SK-N-MC (cell line): Measurements from ENCODE around the gene POLD4.

Experiments
- DNase-seq: peaks from one replicate; pipeline ENCODE4 v3.0.0-alpha.2; 2011; ENCODE audit warnings: low read depth, low spot score
- H3K27ac ChIP-seq: fragments of 200-600 bp; sonication (generic); 2 replicates; pipeline ENCODE4 v1.5.1; 2016; ENCODE audit warnings: mixed run types
- H3K36me3 ChIP-seq: fragments of 200-600 bp; sonication (generic); 2 replicates; pipeline ENCODE4 v1.6.1; 2017; ENCODE audit warnings: antibody characterized with exemption, low read length, mixed read lengths; ENCODE audit not compliant: insufficient read depth
- H3K4me3 ChIP-seq: fragments of 200-600 bp; sonication (generic); 2 replicates; pipeline ENCODE4 v1.5.1; 2016
- H3K9ac ChIP-seq: fragments of 200-600 bp; sonication (generic); 2 replicates; pipeline ENCODE4 v1.8.0; 2017; ENCODE audit warnings: mixed run types, mixed read lengths; ENCODE audit not compliant: insufficient read length
- H3K9me3 ChIP-seq: fragments of 200-600 bp; sonication (generic); 2 replicates; pipeline ENCODE4 v1.6.1; 2017; ENCODE audit warnings: low read depth, mild to moderate bottlenecking, antibody characterized with exemption, low read length, moderate library complexity, mixed read lengths
- EZH2 ChIP-seq: fragments of 200-600 bp; sonication (generic); IDR thresholded peaks from one replicate; pipeline ENCODE4 v1.6.1; 2017; ENCODE audit warnings: antibody characterized with exemption
- FOXP2 ChIP-seq: optimal IDR thresholded peaks from 2 replicates; pipeline ENCODE3; 2011; ENCODE audit warnings: mild to moderate bottlenecking, moderate library complexity; ENCODE audit not compliant: insufficient read depth; ENCODE audit errors: extremely low read length, control extremely low read depth
- POLR2AphosphoS5 ChIP-seq: IDR thresholded peaks from 2 replicates; pipeline ENCODE4 v1.6.1; 2012; ENCODE audit warnings: mild to moderate bottlenecking, low read depth, low read length, borderline replicate concordance

The POLD4 gene

GRCh38 chr11:67397986-67398660 is 44.8 kb upstream of the POLD4 start:
- no peak for DNase-seq
- Histone ChIP-seq H3K27ac (no peak overlapping the region), H3K4me3 (no peak overlapping the region), H3K9me3 (no peaks in the 10 kb centered on the region), H3K9ac (no peak overlapping the region), H3K36me3 (peaks cover 54% of the 10 kb centered on the region)
- TF ChIP-seq POLR2AphosphoS5: no peak
- TF ChIP-seq EZH2: no peak
- no peak for TF ChIP-seq FOXP2

- peaks cover 54% of the 10 kb centered on the region for H3K36me3 ChIP-seq
- no peak for TF ChIP-seq POLR2AphosphoS5
- no peak for TF ChIP-seq FOXP2
- no peak for TF ChIP-seq EZH2
- no peak overlapping the region for H3K27ac ChIP-seq
- no peak overlapping the region for H3K4me3 ChIP-seq
- no peak overlapping the region for H3K9ac ChIP-seq
- DNase-seq: no peak
- no peaks in the 10 kb centered on the region for H3K9me3 ChIP-seq
Measured at GRCh38 chr11:67397536-67397935, 44.2 kb upstream of the POLD4 start.

GRCh38 chr11:67396587-67397389 is 43.4 kb upstream of the POLD4 start:
- H3K9me3 ChIP-seq: no peaks in the 10 kb centered on the region
- H3K36me3 ChIP-seq: peaks cover 54% of the 10 kb centered on the region
- DNase-seq: no peak
- TF ChIP-seq FOXP2 (no peak), POLR2AphosphoS5 (0 out of 2 replicates have a peak, but pooled peaks have one; percentile 3)
- H3K9ac ChIP-seq: no peak overlapping the region
- H3K4me3 ChIP-seq: no peak overlapping the region
- no peak overlapping the region for H3K27ac ChIP-seq

GRCh38 chr11:67396259-67396581 is 42.9 kb upstream of the POLD4 start:
- Histone ChIP-seq H3K27ac (no peak overlapping the region), H3K36me3 (peaks cover 54% of the 10 kb centered on the region), H3K9me3 (no peaks in the 10 kb centered on the region), H3K4me3 (no peak overlapping the region), H3K9ac (no peak overlapping the region)
- DNase-seq: no peak
- TF ChIP-seq FOXP2 (no peak), POLR2AphosphoS5 (no peak), EZH2 (no peak)

GRCh38 chr11:67395555-67396258 is 42.4 kb upstream of the POLD4 start:
- no peaks in the 10 kb centered on the region for H3K9me3 ChIP-seq
- H3K27ac ChIP-seq: no peak overlapping the region
- H3K4me3 ChIP-seq: no peak overlapping the region
- DNase-seq: no peak
- H3K36me3 ChIP-seq: peaks cover 54% of the 10 kb centered on the region
- TF ChIP-seq EZH2 (no peak), POLR2AphosphoS5 (no peak), FOXP2 (no peak)
- H3K9ac ChIP-seq: no peak overlapping the region

GRCh38 chr11:67393990-67394389 is 40.6 kb upstream of the POLD4 start:
- TF ChIP-seq EZH2 (no peak), FOXP2 (no peak), POLR2AphosphoS5 (no peak)
- H3K27ac ChIP-seq: no peak overlapping the region
- H3K36me3 ChIP-seq: peaks cover 44% of the 10 kb centered on the region
- H3K4me3 ChIP-seq: no peak overlapping the region
- DNase-seq: no peak
- no peak overlapping the region for H3K9ac ChIP-seq
- no peaks in the 10 kb centered on the region for H3K9me3 ChIP-seq

GRCh38 chr11:67393437-67393836 is 40.1 kb upstream of the POLD4 start:
- no peak overlapping the region for H3K4me3 ChIP-seq
- H3K9ac ChIP-seq: no peak overlapping the region
- H3K36me3 ChIP-seq: peaks cover 39% of the 10 kb centered on the region
- TF ChIP-seq FOXP2: no peak
- TF ChIP-seq POLR2AphosphoS5: no peak
- no peak for TF ChIP-seq EZH2
- H3K9me3 ChIP-seq: no peaks in the 10 kb centered on the region
- H3K27ac ChIP-seq: no peak overlapping the region
- no peak for DNase-seq

- H3K4me3 ChIP-seq: peak overlapping the region; percentile 99
- DNase-seq: no peak
- peak overlapping the region; percentile 99 for H3K9ac ChIP-seq
- H3K36me3 ChIP-seq: peaks cover 27% of the 10 kb centered on the region; the same call in 1 of the 2 replicates
- H3K9me3 ChIP-seq: no peaks in the 10 kb centered on the region
- no peak overlapping the region for H3K27ac ChIP-seq
- TF ChIP-seq FOXP2: no peak
- no peak for TF ChIP-seq EZH2
- no peak for TF ChIP-seq POLR2AphosphoS5
Measured at GRCh38 chr11:67392183-67392715, 38.9 kb upstream of the POLD4 start.
